ENCODE data around the gene HAUS7. TPM values are rescaled to one million over a fixed set of nuclear protein-coding genes. Genes with fewer than 3 reads are reported as not detected.

HAUS7 gene
- total RNA-seq, 3 donors from 2014 or later: 14.2 to 22.5 (median 19.5) TPM

GRCh38 chrX:153494061-153494460 lies 23.7 kb upstream of the HAUS7 start:
- Histone ChIP-seq H3K4me1 (ENCODE audit: low read depth) (no peaks in the 10 kb centered on the region), H3K9me3 (no peaks in the 10 kb centered on the region), H3K4me3 (no peak overlapping the region), H3K36me3 (ENCODE audit: low read depth) (no peaks in the 10 kb centered on the region)
- intact Hi-C loops (cut with DNase I, micrococcal nuclease): loop anchor here in 1 of 2 donors (10.0 kb wide), 1 partner anchor 459 kb away; no protein-coding TSS in a partner anchor
- ATAC-seq (no peak), DNase-seq (no peak)
- TF ChIP-seq CTCF (IDR thresholded peaks at IDR 0.05): no peak

- ATAC-seq (no peak), DNase-seq (no peak)
- intact Hi-C loops (cut with DNase I, micrococcal nuclease): loop anchor here in 1 of 2 donors (10.0 kb wide), 1 partner anchor 458 kb away; no protein-coding TSS in a partner anchor
- no peak for TF ChIP-seq CTCF (IDR thresholded peaks at IDR 0.05)
- no peak overlapping the region for H3K4me3 ChIP-seq
- H3K36me3 ChIP-seq (ENCODE audit: low read depth): no peaks in the 10 kb centered on the region
- no peaks in the 10 kb centered on the region for H3K4me1 ChIP-seq (ENCODE audit: low read depth)
- no peaks in the 10 kb centered on the region for H3K9me3 ChIP-seq
Measured at GRCh38 chrX:153493085-153493484, 22.7 kb upstream of the HAUS7 start.

- Histone ChIP-seq H3K9me3 (no peaks in the 10 kb centered on the region), H3K36me3 (ENCODE audit: low read depth) (no peaks in the 10 kb centered on the region), H3K4me3 (no peak overlapping the region), H3K4me1 (ENCODE audit: low read depth) (no peaks in the 10 kb centered on the region)
- intact Hi-C loops (cut with DNase I, micrococcal nuclease): loop anchor here in 1 of 2 donors (10.0 kb wide), 1 partner anchor 458 kb away; no protein-coding TSS in a partner anchor
- ATAC-seq (no peak), DNase-seq (no peak)
- TF ChIP-seq CTCF (IDR thresholded peaks at IDR 0.05): no peak
Measured at GRCh38 chrX:153492543-153492942, 22.2 kb upstream of the HAUS7 start.

GRCh38 chrX:153491918-153492317 lies 21.5 kb upstream of the HAUS7 start:
- Histone ChIP-seq H3K4me1 (ENCODE audit: low read depth) (no peaks in the 10 kb centered on the region), H3K36me3 (ENCODE audit: low read depth) (no peaks in the 10 kb centered on the region), H3K4me3 (no peak overlapping the region), H3K9me3 (no peaks in the 10 kb centered on the region)
- no peak for TF ChIP-seq CTCF (IDR thresholded peaks at IDR 0.05)
- intact Hi-C loops (cut with DNase I, micrococcal nuclease): loop anchor here in 1 of 2 donors (10.0 kb wide), 1 partner anchor 457 kb away; no protein-coding TSS in a partner anchor
- ATAC-seq (no peak), DNase-seq (no peak)

- no peaks in the 10 kb centered on the region for H3K9me3 ChIP-seq
- no peaks in the 10 kb centered on the region for H3K36me3 ChIP-seq (ENCODE audit: low read depth)
- H3K4me3 ChIP-seq: no peak overlapping the region
- ATAC-seq (no peak), DNase-seq (no peak)
- intact Hi-C loops (cut with DNase I, micrococcal nuclease): loop anchor here in 1 of 2 donors (10.0 kb wide), 1 partner anchor 457 kb away; no protein-coding TSS in a partner anchor
- H3K4me1 ChIP-seq (ENCODE audit: low read depth): no peaks in the 10 kb centered on the region
- TF ChIP-seq CTCF (IDR thresholded peaks at IDR 0.05): no peak
Measured at GRCh38 chrX:153491351-153491914, 21.1 kb upstream of the HAUS7 start.
